Testis (tissue), 2 donors: ENCODE data around the gene BTK.

Experiments
- POLR2A ChIP-seq: fragments of 450-650 bp; IDR thresholded peaks from one replicate; pipeline ENCODE4 v1.6.1; 2017; ENCODE audit warnings: antibody characterized with exemption, mild to moderate bottlenecking, moderate library complexity
- TF ChIP-seq, protein P1 (sequence below), 3 experiments: fragments of 450-650 bp in 2 of 3; fragments of 200-600 bp in 1 of 3; sonication (generic) in 1 of 3; IDR thresholded peaks; one replicate each; pipeline ENCODE4 v1.5.1; 2016 to 2019; ENCODE audit warnings: antibody characterized with exemption in 3 of 3, mild to moderate bottlenecking in 2 of 3, moderate library complexity in 1 of 3

DNA sequence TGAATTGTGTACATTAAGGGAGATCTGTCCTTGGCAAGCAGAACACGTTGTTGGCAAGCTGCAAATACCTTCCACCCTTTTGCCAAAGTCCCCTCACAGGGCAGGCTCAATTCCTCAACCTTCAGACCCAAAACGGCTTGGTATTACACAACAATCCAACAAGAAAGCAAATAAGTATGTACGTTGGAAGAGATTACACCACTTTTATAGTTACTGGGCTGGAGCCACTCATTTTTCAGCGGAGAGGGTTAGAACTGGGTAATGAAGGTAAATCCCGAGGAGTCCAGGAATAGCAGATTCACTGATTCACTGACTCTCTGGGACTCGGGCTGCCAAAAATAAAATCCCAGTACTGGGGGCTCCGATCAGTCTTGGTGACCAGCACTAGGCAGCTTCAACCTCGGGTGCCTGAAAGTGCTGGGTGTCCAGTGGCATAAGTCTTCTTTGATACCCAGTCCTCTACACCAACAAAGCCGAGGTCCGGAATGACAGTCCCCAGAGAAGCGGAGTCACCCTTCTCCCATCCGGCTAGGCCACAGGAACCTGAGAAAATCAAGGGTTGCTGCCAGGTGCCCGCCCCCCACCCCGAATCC lies 38.0 kb downstream of the BTK start:
- TF ChIP-seq, protein P1, sequence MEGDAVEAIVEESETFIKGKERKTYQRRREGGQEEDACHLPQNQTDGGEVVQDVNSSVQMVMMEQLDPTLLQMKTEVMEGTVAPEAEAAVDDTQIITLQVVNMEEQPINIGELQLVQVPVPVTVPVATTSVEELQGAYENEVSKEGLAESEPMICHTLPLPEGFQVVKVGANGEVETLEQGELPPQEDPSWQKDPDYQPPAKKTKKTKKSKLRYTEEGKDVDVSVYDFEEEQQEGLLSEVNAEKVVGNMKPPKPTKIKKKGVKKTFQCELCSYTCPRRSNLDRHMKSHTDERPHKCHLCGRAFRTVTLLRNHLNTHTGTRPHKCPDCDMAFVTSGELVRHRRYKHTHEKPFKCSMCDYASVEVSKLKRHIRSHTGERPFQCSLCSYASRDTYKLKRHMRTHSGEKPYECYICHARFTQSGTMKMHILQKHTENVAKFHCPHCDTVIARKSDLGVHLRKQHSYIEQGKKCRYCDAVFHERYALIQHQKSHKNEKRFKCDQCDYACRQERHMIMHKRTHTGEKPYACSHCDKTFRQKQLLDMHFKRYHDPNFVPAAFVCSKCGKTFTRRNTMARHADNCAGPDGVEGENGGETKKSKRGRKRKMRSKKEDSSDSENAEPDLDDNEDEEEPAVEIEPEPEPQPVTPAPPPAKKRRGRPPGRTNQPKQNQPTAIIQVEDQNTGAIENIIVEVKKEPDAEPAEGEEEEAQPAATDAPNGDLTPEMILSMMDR (IDR thresholded peaks at IDR 0.05): no peak
- no peak for TF ChIP-seq POLR2A
